Limb (tissue), 2 donors: Measurements from ENCODE around the gene FCHO2.

Source experiments
- DNase-seq, 2 donors: peaks; one replicate each; pipeline ENCODE4 v3.0.0-alpha.2; 2016; ENCODE audit errors: extremely low spot score in 2 of 2

FCHO2 gene

DNA sequence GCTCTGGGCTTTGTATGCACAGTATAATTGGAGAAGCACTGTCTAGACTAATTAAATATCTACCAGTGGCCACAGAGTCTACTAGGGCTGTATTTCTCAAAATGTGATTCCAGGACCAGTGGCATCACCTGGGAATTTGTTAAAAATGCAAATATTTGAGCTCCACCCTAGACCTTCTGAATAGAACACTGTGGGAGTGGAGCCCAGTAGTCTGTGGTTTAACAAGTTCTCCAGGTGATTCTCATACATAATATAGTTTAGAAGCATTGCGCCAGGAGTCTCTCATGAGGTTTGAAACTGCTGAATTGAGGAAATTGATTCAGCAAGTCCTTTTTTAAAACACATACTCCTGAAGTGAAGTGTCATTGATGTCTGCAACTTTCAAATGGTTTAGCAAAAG is 74.7 kb downstream of the FCHO2 start:
- DNase-seq = no peak

- no peak for DNase-seq
Measured at GRCh38 chr5:73030995-73031394, 75.2 kb downstream of the FCHO2 start.

DNA sequence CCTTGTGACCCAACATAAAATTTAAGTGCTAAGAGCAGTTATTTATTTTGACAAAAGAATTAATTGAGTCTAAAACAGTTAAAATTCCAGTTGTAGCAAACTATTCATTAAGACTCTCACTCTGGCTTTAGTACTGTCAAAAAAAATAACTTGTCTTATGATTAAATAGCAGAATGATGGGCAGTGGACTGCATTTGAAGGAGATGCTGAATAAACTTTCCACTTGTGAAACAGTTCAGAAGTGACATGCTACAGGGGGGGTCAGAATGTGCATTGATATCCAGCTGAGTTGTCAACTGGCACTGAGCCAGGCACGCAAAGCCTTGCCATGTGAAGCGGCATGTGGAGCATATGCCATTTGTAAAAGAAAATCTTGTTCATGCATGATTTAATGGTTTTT is 76.0 kb downstream of the FCHO2 start:
- peak; percentile 29 to 50 for DNase-seq

DNA sequence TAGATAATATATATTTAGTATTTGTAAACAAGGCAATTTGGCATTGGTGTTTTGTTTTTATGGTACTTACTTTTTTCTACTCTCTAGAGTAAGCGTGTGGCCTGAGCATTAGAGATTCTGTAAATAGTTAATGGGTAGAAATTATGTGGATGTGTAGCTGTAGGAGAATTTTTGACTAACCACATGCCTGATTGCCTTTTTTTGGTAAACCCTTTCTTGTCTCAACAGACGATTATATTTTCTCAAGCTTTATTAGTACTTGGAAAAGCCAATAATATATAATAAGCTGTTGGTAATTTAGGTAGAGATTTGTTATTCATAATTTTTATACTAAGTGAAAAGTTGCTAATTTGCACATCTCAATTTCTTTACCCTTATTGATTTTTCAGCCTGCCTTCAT is 76.8 kb downstream of the FCHO2 start:
- no peak for DNase-seq

- DNase-seq = no peak
Measured at GRCh38 chr5:73037545-73037944, 81.7 kb downstream of the FCHO2 start.

- no peak for DNase-seq
Measured at GRCh38 chr5:73039082-73039481, 83.2 kb downstream of the FCHO2 start.

GRCh38 chr5:73042993-73043392 is 87.2 kb downstream of the FCHO2 start:
- no peak for DNase-seq

DNA sequence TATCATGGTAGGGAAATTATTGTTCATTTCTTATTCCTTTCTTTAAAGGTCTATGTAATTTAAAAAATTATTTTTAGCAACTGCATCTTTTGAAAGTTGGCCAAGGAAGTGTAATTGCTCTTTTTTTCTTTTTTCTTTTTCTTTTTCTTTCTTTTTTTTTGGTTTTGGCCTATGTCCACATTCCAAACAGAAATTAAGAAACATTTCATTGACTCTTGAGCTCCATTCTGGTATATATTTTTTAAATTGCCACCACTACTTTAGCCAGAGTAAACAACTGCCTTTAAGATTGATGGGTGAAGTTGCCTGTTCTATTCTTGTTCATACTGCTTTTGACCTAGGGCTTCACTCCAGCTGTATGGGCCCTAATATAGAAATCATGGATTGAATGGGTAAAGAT is 88.7 kb downstream of the FCHO2 start:
- no peak for DNase-seq

GRCh38 chr5:73045623-73046022 is 89.8 kb downstream of the FCHO2 start:
- DNase-seq = no peak

- no peak for DNase-seq
Measured at GRCh38 chr5:73061593-73061992, 105.8 kb downstream of the FCHO2 start.

DNA sequence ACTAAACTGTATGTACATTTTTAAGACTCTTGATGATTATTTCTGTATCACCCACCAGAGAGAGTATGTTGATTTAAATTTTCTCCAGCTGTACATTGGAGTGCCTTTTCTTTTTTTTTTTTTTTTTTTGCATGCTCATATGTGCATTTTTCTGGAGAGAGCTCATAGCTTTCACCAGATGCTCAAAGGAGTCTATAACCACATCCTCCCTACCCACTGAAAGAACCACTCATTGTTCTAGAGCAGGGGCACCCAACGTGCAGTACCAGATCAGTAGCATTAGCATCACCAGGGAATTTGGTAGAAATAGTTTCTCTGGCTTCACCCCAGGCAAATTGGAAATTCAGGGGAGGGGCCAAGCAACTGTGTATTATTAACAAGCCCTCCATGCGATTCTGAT is 110.6 kb downstream of the FCHO2 start:
- peak in 1 of 2 donors; percentile 6 for DNase-seq

DNA sequence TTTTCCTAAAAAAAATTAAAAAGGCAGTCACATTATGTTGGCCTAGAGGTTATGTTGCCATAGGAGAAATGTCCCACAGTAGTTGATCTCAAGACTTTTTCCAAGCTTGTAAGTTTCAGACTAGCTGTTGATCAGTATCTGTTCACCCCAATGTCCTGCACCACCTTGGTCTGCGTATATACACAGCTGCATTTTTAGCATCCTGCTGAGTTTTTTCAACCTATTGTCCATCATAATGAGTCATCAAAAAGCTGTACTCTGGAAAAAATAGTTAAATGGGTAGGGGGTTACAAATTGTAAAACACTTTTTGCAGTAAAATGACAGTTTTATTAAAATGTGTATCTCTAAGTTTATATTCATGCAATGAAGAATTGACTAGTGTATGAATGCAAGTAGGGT is 111.4 kb downstream of the FCHO2 start:
- no peak for DNase-seq

DNA sequence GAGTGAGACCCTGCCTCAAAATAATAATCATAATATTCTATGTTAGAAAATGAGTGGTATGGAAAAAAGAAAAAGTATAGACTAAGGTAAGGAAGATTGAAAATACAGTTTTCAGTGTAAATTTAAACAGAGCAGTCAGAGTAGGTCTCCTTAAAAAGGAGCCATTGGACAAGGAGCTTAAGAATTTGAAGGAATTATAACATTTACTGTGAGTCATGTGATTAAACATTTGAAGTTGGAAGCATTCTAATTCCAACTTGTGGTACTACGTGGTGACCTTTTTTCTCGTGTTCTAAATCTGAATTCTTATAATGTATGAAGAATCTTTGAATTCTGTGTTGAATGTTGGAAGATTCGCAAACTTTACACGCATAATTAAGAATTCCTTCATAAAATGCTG is 125.3 kb downstream of the FCHO2 start:
- DNase-seq = no peak

GRCh38 chr5:73088026-73088425 is 132.2 kb downstream of the FCHO2 start:
- no peak for DNase-seq

GRCh38 chr5:73093943-73094342 is 138.1 kb downstream of the FCHO2 start:
- no peak for DNase-seq

DNA sequence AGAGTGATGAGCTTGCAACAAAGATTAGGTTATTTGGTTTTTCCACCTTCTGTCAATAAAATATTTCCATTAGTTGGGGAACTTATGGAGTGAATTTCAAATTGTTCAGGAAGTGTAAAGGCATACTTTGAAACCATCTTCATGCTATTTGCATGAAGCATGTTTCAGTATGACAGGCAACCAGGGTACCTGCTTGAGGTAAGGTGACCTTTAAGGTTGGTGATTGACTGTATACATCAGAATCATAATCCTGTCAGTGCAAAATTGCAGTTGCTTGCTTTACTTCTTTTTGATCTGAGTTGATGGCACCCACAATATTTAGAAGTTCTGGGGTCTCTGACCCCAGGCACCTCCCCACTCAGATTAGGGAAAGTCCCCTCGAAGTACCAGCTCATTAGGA is 138.6 kb downstream of the FCHO2 start:
- no peak for DNase-seq

DNA sequence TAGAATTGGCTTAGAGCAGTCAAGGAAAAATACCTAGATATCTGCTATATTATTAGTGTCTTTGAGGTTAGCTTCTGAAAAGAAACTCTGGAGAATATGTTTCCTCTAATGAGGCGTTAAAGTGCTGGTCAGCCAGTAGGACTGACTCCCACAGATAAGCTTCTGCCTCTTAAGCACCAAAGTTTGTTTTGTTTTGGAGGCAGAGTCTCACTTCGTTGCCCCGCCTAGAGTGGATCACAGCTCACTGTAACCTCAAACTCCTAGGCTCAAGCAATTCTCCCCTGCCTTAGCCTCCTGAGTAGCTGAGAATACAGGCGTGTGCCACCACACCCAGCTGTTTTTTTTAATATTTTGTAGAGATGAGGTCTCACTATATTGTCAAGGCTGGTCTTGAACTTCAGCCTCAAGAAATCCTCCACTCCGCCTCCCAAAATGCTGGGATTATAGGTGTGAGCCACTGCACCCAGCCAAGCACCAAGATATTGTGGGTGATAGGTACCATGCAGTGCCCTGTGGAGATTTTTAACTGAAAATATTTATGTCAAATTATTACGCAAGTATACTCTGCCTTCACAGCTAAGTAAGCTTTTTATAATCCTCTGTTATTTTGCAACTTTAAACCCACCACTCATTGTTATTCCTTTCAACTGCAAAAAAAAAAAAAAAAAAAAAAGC is 139.9 kb downstream of the FCHO2 start:
- no peak for DNase-seq

GRCh38 chr5:73096239-73096575 is 140.4 kb downstream of the FCHO2 start:
- no peak for DNase-seq

DNA sequence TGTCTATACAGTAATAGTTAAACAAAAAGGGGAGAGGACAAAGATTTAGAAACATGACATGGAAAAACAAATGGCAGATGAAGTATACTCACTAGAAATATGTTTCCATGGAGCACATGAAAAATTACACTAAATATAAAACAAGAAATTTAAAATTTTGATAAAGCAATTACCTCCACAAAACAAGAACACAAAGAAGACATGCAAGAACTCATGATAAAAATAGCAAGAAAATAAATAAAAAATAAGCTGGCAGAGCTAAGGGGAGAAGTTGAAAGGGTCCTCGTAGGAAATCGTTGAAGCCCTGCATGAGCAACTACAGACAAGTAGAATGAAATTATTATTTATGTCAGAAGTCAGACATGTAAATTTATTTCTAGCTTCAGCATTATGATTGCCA is 141.9 kb downstream of the FCHO2 start:
- DNase-seq = no peak

DNA sequence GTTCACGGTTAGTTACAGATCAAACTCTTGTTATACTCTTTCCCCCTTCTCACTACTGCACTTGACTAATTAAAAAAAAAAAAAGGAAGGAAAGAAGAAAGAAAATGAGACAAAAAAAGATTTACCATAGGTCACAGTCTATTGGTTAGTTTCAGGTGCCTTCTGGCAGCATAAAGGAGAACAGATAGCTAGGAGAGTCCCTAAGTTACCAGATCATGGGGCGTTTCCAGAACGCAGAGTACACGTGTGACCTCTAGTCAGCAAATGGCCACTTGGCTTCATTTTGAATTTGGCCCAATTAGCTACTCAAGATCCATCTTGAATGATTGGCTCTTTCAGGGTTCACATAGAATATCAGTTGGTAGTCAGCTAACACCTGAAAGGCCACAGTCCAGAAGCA is 144.3 kb downstream of the FCHO2 start:
- no peak for DNase-seq

DNA sequence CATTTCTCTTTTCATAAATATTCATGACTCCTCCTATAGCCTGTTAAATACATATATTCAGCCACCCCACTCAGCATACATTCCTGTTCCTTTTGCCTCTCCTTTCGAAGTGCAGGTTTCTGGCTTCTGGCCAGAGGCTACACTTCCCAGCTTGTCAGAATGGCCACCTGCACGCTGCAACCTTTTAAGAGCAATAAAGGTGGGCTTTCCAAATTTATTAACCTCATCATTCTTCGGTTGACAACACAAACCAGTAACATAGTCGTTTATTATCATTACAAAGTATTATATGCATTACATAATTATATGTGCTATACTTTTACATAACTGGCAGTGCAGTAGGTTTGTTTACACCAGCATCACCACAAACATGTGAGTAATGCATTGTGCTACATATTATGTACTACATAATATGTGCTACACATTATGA is 148.0 kb downstream of the FCHO2 start:
- no peak for DNase-seq

- DNase-seq = no peak
Measured at GRCh38 chr5:73104326-73104725, 148.5 kb downstream of the FCHO2 start.

- DNase-seq = no peak
Measured at GRCh38 chr5:73106335-73106734, 150.5 kb downstream of the FCHO2 start.

DNA sequence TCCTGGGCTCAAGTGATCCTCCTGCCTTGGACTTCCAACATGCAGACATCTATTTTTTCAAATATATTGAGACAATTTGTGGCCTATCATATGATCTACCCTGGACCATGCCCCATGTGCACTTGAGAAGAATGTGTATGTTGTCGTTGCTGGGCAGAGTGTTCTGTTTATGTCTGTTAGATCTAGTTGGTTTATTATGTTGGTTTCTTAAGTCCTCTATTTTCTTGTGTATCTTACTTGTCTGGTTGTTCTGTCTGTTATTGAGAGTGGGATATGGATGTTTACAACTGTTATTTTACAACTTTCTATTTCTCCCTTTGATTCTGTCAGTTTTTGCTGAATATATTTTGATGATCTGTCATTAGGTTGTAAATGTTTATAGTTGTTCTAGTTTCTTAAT is 154.3 kb downstream of the FCHO2 start:
- no peak for DNase-seq
